ENCODE results near the gene SERF1B.
"Not testable (repeated sequence)": the region's sequence is repeated elsewhere in the genome, so short reads cannot be mapped to it uniquely, and the experiment has no call there.

SERF1B gene

GRCh38 chr5:70025106-70025844, at the start of gene SERF1B:
Gene SERF1B (plus strand): TSS chr5:70025251. CDS start chr5:70025452, 201 bp downstream.
- DNase-seq, result not testable (repeated sequence)

GRCh38 chr5:69991713-69992112, 33.3 kb upstream of the SERF1B start:
- DNase-seq, result not testable (repeated sequence)

GRCh38 chr5:69995535-69995934, 29.5 kb upstream of the SERF1B start:
- DNase-seq, result not testable (repeated sequence)

GRCh38 chr5:70020660-70021059, 4.4 kb upstream of the SERF1B start:
- not testable (repeated sequence) for DNase-seq

GRCh38 chr5:70025845-70026145, 744 bp downstream of the SERF1B start:
- not testable (repeated sequence) for DNase-seq

- DNase-seq, result not testable (repeated sequence)
These were observed 6.2 kb downstream of the SERF1B start for GRCh38 chr5:70031204-70031603.

- not testable (repeated sequence) for DNase-seq
These were observed 16.4 kb downstream of the SERF1B start for GRCh38 chr5:70041411-70041810.

GRCh38 chr5:70049790-70050142, 24.7 kb downstream of the SERF1B start:
- DNase-seq, result not testable (repeated sequence)

- not testable (repeated sequence) for DNase-seq
These were observed 31.4 kb downstream of the SERF1B start for GRCh38 chr5:70056289-70056942.

GRCh38 chr5:70057140-70057539, 32.1 kb downstream of the SERF1B start:
- DNase-seq, result not testable (repeated sequence)

- not testable (repeated sequence) for DNase-seq
These were observed 52.6 kb downstream of the SERF1B start for GRCh38 chr5:70077632-70078031.

- DNase-seq, result not testable (repeated sequence)
These were observed 63.9 kb downstream of the SERF1B start for GRCh38 chr5:70088907-70089464.

- DNase-seq, result not testable (repeated sequence)
These were observed 66.7 kb downstream of the SERF1B start for GRCh38 chr5:70091776-70092175.

All from SHP77 (cell line).